NCI-H128 (cell line): ENCODE measurements around the gene HS3ST5.

Source experiments
- DNase-seq: peaks from one replicate; lab custom pipeline; 2025; ENCODE audit not compliant: unreplicated experiment; lab: John Stamatoyannopoulos, UW

HS3ST5 gene

DNA sequence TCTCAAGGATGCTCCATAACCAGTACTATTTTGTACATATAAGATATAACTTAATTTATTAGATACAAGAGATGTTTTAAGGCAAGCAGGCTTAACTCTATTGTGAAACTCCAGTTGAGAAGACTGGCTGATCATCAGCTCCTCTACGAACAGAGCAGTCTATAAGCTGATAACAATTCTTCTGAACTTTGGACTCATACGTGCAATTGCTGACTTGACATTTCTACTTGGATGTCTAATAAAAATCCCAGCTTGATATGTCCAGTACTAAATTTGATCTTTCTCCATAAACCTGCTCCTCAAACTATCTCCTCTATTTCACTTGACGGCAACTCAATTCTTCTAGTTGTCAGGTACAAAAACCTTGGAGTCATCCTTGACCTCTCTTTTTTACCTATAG lies 141.9 kb downstream of the HS3ST5 start:
- no peak for DNase-seq

DNA sequence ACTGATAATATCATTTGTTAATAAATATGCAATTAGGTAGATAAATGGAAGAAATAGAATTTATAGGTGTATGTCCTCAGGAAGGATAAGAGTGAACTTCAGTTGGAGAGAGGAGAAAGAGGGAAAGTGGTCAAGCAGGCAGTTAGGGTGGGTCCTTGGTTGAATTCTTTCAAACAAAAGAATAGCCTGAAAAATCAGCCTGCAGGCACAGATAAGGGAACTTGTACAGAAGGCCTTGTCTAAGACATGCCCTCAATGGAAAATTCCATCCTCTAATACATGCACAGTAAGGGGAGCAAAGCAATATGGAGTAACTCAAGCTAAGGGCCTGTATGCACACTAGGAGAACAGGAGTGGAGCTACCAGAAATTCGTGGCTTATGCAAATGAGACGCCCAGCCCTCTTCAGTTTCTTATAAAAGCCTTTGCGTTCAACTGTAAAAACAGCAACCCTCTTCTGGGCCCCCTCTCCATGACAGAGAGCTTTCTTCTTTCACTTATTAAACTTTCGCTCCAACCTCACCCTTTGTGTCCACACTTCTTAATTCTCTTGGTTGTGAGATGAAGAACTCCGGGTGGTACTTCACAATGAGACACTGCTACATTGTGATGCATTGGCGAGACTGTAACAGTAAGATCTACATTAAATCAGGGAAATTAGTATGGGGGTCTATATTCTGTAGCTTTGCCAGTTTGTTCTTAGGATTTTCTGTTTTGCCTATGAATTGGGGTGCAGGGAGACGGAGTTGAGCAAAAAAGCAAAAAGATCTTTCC lies 147.0 kb downstream of the HS3ST5 start:
- DNase-seq = no peak

GRCh38 chr6:114195027-114195365 lies 147.8 kb downstream of the HS3ST5 start:
- DNase-seq = no peak

- no peak for DNase-seq
Observed at GRCh38 chr6:114194362-114195026, 148.3 kb downstream of the HS3ST5 start.

DNA sequence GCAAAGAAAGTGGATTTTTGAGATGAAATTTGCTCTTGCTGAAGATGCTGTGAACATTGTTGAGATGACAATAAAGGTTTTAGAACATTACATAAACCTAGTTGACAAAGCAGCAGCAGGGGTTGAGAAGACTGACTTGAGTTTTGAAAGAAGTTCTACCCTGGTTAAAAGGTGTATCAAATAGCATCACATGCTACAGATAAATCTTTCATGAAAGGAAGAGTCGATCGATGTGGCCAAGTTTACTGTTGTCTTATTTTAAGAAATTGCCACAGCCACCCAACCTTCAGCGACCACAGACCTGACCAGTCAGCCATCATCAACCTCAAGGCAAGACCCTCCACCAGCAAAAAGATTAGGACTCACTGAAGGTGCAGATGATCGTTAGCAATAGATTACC lies 155.3 kb downstream of the HS3ST5 start:
- DNase-seq = no peak

DNA sequence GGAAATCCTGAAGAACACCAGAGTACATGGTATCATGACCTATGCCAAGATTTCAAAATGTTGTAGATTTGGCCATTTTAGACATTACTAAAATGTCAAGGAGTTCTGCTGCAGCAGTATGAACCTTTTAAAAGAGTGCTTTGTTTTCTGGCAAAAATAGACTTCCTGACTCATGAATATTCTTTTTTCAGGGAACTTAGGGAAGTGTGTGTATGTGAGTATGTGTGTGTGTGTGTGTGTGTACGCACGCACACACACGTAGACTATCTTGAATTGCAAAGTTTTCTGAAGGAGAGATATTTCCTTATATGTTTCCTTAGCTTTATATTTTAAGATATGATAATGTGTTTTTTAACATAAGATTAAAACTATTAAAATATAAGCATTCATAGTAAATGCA lies 161.2 kb downstream of the HS3ST5 start:
- no peak for DNase-seq

DNA sequence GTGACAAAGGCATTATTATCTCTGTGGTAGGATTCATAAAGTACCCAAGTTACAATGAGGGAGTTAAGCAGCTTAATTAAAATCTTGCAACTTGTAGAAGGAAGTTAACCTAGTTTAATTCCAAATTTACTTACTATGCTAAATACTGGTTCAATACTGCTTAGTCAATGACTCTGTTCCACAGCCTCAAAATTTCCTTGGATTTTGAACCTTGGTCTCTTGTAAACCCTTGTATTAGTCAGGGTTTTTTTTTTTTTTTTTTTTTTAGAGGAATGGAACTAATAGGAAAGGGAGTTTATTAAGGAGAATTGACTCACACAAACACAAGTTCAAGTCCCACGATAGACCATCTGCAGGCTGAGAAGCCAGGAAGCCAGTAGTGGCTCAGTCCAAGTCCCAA lies 163.4 kb downstream of the HS3ST5 start:
- DNase-seq = no peak

DNA sequence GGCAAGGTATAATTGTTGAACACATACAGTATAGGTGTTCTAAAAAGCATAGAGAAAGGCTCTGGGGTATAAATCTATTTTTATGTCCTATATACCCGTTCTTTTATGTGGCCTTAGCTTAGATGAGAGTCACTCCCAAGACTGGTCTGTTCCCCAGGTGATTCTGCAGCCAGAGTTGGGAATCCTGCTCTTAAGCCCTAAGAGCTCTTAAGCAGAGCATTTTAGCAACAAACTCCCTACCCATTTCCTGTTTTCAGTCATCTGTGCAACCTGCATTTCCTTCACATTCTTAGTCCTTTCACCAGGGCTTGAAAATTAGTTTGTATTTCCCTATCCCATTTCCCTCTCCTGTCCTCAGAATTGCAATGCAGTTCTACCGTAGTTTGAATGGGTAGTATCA lies 166.1 kb downstream of the HS3ST5 start:
- DNase-seq = no peak

- no peak for DNase-seq
Observed at GRCh38 chr6:114172576-114173260, 170.1 kb downstream of the HS3ST5 start.

DNA sequence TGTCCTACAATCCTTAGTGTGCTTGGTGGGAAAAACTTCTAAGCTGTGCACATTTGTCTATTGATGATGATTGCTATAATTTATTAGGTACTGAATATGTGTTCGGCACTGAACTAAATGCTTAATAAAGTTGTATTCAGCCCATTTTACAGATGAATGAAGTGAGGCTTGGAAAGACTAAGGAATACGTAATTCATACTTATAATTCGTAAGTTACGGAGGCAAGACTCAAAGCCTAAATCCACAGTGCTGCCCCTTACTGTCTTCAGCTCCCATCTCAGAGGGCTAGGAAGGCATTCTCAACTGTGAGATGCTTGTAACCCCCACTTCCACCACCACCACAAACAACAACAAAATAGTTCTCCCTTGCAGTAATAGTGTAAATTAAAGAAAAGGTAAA lies 171.3 kb downstream of the HS3ST5 start:
- no peak for DNase-seq

- no peak for DNase-seq
Observed at GRCh38 chr6:114170958-114171387, 171.8 kb downstream of the HS3ST5 start.

GRCh38 chr6:114170372-114170771 lies 172.5 kb downstream of the HS3ST5 start:
- no peak for DNase-seq

DNA sequence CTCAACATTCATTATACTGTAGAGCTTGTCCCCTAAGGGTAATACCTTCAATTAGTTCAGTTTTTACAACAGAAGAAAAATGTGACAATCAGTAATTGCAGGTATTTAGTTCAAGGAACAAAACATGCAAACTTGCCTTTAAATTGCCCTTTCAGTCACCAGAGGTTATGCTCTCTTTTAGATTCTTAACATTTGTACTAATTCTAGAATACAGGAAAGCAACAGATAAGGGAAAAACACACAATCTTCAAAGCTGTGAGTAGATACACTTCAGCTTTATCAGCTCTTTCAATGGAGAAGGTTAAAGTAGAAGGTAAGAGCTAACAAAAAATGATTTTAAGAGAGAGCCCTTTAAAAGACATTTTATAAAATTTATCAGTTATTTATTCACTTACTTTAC lies 173.1 kb downstream of the HS3ST5 start:
- no peak for DNase-seq

DNA sequence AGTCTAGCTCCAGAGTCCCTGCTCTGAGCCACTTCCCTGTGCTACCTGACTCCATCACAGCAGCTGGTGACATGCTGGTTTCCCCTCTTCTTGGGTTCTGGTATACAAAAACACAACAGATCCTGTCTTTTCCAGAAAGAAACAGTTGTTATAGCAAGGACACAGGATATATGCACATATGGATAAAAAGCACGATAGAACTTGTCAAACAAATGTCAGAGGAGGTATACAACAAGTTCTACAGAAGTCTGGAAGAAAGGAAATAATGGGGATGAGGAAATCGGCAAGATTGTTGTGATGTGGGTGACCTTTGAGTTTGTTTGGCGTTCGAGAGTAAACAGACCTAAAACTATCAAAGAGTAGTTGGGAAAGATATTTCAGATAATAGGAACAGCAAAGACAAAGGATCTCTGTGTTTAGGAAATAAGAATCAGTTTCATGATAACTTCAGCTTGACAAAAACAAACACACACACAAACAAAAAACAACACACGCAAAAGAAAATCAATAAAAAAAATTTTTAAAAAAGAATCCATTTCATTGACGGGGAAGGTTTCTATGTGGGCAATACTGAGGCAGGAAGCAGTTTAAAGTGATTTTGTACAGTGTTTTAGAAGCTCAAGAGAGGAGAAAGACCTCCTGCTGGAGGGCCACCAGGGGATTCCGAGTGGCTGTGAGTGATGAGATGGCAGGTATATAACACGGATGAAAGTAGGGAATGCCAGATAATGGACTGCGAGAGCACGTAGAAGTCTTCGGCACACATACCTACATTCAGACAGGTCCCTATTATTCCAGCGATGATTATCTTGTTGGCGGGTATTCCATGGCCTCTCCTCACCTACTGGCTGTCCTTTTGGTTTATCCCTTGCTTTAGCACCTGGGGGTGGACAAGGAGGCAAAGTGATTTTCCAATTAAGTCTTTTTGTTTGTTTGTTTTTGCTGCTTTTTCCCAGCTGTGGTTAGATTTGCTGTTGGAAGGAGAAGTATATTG lies 174.9 kb downstream of the HS3ST5 start:
- no peak for DNase-seq

DNA sequence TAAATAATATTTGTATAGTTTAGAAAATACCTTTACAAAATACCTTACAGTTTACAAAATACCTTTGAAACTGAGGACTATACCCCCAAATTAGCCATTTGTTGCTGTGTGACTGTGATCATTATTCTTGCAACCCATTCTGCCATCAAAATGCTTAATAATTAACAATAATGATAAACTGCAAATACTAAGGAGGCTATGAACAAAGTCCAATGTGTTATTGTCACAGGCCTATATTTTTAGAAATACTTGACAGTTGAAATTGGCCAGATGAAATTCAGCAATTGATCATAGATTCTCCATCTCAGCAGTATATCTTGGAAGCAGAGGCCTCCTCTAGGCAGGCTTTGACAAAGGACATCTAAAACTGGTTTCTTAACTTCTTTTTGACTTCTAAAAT lies 178.6 kb downstream of the HS3ST5 start:
- DNase-seq = no peak

DNA sequence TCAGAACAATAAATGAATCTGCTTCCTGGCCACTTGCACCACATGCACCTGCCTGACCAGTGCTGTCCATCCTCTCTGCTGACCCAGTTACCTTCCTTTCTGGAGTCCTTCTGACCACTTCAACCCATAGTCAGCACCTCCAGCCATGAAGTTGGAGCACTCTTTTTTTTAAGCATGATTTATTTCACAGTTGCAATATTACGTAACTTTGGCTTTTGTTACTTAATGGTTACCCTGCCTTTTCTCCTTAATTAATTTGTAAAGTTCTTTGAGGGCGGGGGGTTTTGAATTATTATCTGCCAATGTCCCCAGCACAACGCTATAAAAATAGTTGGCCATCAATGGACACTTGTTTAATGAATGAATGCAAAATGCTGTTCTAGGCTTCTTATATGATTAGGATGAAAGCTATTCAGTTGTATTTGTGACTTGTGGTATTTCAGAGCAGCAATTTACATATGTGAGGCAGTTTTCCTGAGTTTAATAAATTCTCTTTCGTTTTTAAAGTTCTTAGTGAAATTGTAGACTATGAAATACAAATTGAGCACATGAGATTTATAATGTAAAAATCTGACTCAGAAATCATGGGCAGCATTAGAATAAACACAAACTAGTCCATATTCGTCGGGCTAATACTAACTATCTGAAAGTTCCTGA lies 180.0 kb downstream of the HS3ST5 start:
- DNase-seq = no peak

- no peak for DNase-seq
Observed at GRCh38 chr6:114160881-114161280, 181.9 kb downstream of the HS3ST5 start.

GRCh38 chr6:114159727-114160126 lies 183.1 kb downstream of the HS3ST5 start:
- no peak for DNase-seq

- DNase-seq = no peak
Observed at GRCh38 chr6:114158838-114159694, 183.8 kb downstream of the HS3ST5 start.

DNA sequence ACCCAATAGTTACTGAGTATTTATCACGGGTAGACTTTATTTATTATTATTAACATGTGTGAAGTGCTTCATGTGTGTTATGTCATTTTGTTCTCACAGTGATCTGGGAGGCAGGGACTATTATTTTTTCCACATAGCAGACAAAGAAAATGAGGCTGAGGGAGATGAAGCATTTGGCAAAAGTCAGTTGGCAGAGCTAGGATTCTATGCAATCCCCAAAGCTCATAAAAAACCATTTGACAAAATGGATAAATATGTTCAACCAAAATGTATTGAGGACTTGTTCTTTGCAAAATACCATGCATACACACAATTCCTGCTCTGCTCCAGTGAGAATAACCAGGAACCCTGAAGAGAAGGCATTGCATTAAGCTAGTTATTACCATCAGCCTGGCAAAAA lies 184.4 kb downstream of the HS3ST5 start:
- DNase-seq = no peak
